Upper lobe of left lung (tissue), 6 donors: ENCODE measurements around the gene CMAS. TPM values are rescaled to one million over a fixed set of nuclear protein-coding genes. Genes with fewer than 3 reads are reported as not detected.
"Not testable (repeated sequence)": the region's sequence is repeated elsewhere in the genome, so short reads cannot be mapped to it uniquely, and the experiment has no call there.

Source experiments
- ATAC-seq, 2 donors: fragments of 200-7000 bp; cut with Tn5 transposase; one replicate each; pipeline ENCODE4 v1.9.1; 2022; ENCODE audit warnings: mild to moderate bottlenecking in 2 of 2, moderate library complexity in 2 of 2; ENCODE audit not compliant: low FRiP score in 2 of 2
- DNase-seq, 2 donors: peaks; one replicate each; pipeline ENCODE4 v3.0.0-alpha.2; 2019 to 2020
- H3K27ac ChIP-seq, 4 donors: fragments of 200-600 bp; sonication (generic); one replicate each; pipeline ENCODE4 v1.5.1; 2016 to 2019
- H3K27me3 ChIP-seq, 4 donors: fragments of 200-600 bp; sonication (generic); one replicate each; pipeline ENCODE4 v1.5.1; 2017 to 2019
- H3K36me3 ChIP-seq, 4 donors: fragments of 200-600 bp; sonication (generic); one replicate each; pipeline ENCODE4 v1.5.1; 2016 to 2019
- H3K4me1 ChIP-seq, 4 donors: fragments of 200-600 bp; sonication (generic); one replicate each; pipeline ENCODE4 v1.5.1; 2018 to 2019
- H3K4me3 ChIP-seq, 4 donors: fragments of 200-600 bp; sonication (generic); one replicate each; pipeline ENCODE4 v1.5.1; 2017 to 2019; ENCODE audit warnings: mild to moderate bottlenecking in 2 of 4, moderate library complexity in 1 of 4
- H3K9me3 ChIP-seq, 4 donors: fragments of 200-600 bp; sonication (generic); one replicate each; pipeline ENCODE4 v1.5.1; 2018 to 2019
- CTCF ChIP-seq, 6 experiments: fragments of 450-650 bp in 4 of 6; fragments of 200-600 bp in 2 of 6; sonication (generic) in 2 of 6; IDR thresholded peaks; one replicate each; pipeline ENCODE4 v1.5.1; 2016 to 2019; ENCODE audit warnings: antibody characterized with exemption in 6 of 6
- EP300 ChIP-seq, 4 donors: sonication (generic); formaldehyde crosslinking; IDR thresholded peaks; one replicate each; pipeline ENCODE4 v1.5.1; 2017; ENCODE audit warnings: antibody characterized with exemption in 4 of 4, control low read depth in 2 of 4
- POLR2A ChIP-seq, 4 donors: fragments of 450-650 bp; IDR thresholded peaks; one replicate each; pipeline ENCODE4 v1.5.1; 2016 to 2017; ENCODE audit warnings: antibody characterized with exemption in 4 of 4, mild to moderate bottlenecking in 2 of 4
- POLR2AphosphoS5 ChIP-seq, 2 donors: sonication (generic); formaldehyde crosslinking; IDR thresholded peaks; one replicate each; pipeline ENCODE4 v1.5.1; 2017; ENCODE audit warnings: antibody characterized with exemption in 2 of 2
- WGBS, 2 donors: methylation state at CpG; one replicate each; pipeline ENCODE4 v1.1.5; 2017 to 2018; 5-methylcytosine and 5-hydroxymethylcytosine counted together
- total RNA-seq, 6 donors: library from RNA; depleted of rRNA in 4 of 6; stranded (reverse); fragments of >200 nt in 4 of 6; gene quantifications; one replicate each; pipeline versions ENCODE4 v1.1.0 to v1.2.1, GENCODE V29; 2016 to 2021
- donor health status: DM: no; HTN: no; CAD: no; lungs with moderate emphysema.
- donor health status: DM: no; HTN: yes; CAD: no; lungs with severe emphysema.

CMAS gene
- total RNA-seq, 6 donors from 2014 or later = 13.7 to 55.2 (median 19.5) TPM

DNA sequence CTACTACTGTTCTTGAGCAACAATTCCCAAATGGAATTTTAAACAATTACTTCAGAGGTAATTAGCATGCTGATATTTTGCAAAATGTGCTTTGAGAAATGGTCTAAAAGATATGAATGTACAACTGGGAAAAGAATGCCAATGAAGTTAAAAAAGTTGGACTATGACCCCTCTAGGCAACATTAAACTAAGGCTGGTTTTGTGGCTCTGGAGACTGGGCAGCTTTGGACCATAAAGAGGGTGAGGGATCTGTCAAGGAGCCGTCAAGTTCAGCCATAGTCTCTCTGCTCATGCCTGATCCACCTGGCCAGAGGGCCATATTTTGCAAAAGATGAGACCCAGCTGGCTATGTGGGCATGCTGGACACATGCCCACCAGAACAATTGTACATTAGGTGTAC, 38.8 kb downstream of the CMAS start:
- peaks cover 0 to 7% (median 2%) of the 10 kb centered on the region in 4 donors for H3K4me1 ChIP-seq
- 0 to 90% methylated on average over 1 of the region's 1 CpG for WGBS, 2 donors

DNA sequence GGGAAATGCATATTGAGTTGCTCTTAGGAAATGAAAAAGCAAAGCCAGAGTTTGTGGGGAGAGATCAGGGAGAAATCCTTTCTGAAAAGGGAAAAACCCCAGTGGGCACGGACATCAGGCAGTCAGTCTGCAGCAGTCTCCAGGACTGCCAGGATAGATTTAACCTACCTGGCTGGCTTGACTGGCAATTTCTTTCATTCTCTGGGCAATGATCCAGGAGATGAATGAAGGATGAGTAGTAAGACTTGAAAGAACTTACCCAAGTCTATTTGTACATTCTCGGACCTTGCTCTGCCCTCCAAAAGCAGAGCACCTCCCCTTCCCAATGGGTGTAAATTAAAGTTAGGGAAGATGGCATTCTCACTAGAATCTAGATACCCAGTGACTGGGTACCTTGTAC, 42.9 kb downstream of the CMAS start:
- WGBS, 2 donors = 90% methylated on average over 2 of the region's 2 CpGs
- Histone ChIP-seq H3K4me3 (no peak overlapping the region), H3K9me3 (no peaks in the 10 kb centered on the region), H3K36me3 (no peaks in the 10 kb centered on the region), H3K27me3 (no peaks in the 10 kb centered on the region), H3K27ac (no peak overlapping the region), H3K4me1 (no peaks in the 10 kb centered on the region)
- no peak for TF ChIP-seq CTCF (IDR thresholded peaks at IDR 0.05)
- no peak for TF ChIP-seq POLR2AphosphoS5 (IDR thresholded peaks at IDR 0.05)
- ATAC-seq (no peak), DNase-seq (no peak)

More for the DNA sequence above, 38.8 kb downstream of the CMAS start:
- no peak for ATAC-seq
- no peaks in the 10 kb centered on the region for H3K27me3 ChIP-seq
- no peaks in the 10 kb centered on the region for H3K9me3 ChIP-seq
- H3K36me3 ChIP-seq = no peaks in the 10 kb centered on the region
- TF ChIP-seq POLR2AphosphoS5 (IDR thresholded peaks at IDR 0.05) (no peak), POLR2A (IDR thresholded peaks at IDR 0.05) (no peak), EP300 (IDR thresholded peaks at IDR 0.05) (no peak), CTCF (IDR thresholded peaks at IDR 0.05) (no peak)
- no peak overlapping the region for H3K27ac ChIP-seq
- H3K4me3 ChIP-seq = no peak overlapping the region
- DNase-seq = no peak

- Histone ChIP-seq H3K4me3 (no peak overlapping the region), H3K9me3 (no peaks in the 10 kb centered on the region), H3K36me3 (no peaks in the 10 kb centered on the region), H3K27me3 (no peaks in the 10 kb centered on the region), H3K27ac (no peak overlapping the region), H3K4me1 (no peaks in the 10 kb centered on the region)
- WGBS, 2 donors = 87 to 91% methylated on average over 2 of the region's 2 CpGs
- ATAC-seq = no peak
- no peak for TF ChIP-seq EP300 (IDR thresholded peaks at IDR 0.05)
- no peak for TF ChIP-seq CTCF (IDR thresholded peaks at IDR 0.05)
- no peak for TF ChIP-seq POLR2A (IDR thresholded peaks at IDR 0.05)
- no peak for TF ChIP-seq POLR2AphosphoS5 (IDR thresholded peaks at IDR 0.05)
- no peak for DNase-seq
Observed at GRCh38 chr12:22089486-22089885, 43.5 kb downstream of the CMAS start.

GRCh38 chr12:22099062-22099461, 53.0 kb downstream of the CMAS start:
- ATAC-seq = not testable (repeated sequence)

DNA sequence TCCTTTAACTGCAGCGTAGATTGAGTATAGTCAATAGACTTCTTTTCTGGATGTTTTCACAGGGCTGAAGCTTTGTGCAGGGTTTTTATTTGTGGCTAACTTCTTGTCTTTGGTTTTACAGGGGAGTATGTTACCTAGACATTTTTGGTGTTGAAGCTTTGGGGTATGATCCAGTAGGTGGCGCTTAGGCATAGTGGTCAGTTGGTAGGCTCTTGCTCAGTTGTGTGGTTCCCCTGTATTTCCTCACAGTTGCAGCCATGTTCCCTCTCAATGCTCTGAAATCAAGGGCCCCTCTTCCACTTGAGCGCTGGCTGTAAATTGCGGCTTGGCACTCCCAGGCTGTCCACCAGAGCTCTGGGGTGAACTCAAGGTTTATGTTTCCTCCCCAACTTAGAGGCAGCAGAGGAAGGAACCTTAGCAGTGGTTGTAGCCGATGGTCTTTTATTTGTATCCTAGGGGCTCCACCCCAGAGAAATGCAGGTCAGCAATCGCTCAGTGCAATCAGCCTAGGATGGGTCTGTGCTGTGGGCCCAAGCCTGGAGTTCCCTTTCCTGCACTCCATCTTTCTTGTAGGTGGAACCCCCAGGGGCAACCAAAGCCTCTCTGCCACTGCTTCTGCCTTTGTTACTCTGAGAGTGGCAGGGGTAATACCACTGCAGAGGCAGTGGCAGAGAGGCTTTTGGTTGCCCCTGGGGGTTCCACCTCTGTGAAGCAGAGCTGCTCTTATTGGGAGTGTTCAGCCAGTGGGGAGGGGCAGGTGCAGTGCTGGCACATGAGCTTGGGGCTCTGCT, 55.1 kb downstream of the CMAS start:
- H3K9me3 ChIP-seq = no peaks in the 10 kb centered on the region
- H3K4me3 ChIP-seq = no peak overlapping the region
- no peak overlapping the region for H3K27ac ChIP-seq
- no peaks in the 10 kb centered on the region for H3K36me3 ChIP-seq
- no peaks in the 10 kb centered on the region for H3K27me3 ChIP-seq
- 69 to 74% methylated on average over 2 to 6 of the region's 6 CpGs for WGBS, 2 donors
- ATAC-seq (peak; percentile 72 to 80), DNase-seq (peak in 1 of 2 donors; percentile 67)
- TF ChIP-seq EP300 (IDR thresholded peaks at IDR 0.05) (no peak), CTCF (IDR thresholded peaks at IDR 0.05) (peak in 5 of 6 experiments; percentile 17 to 54 (median 48)), POLR2A (IDR thresholded peaks at IDR 0.05) (no peak), POLR2AphosphoS5 (IDR thresholded peaks at IDR 0.05) (no peak)
- peaks cover 0 to 9% (median 0%) of the 10 kb centered on the region in 4 donors for H3K4me1 ChIP-seq

More at GRCh38 chr12:22099062-22099461, 53.0 kb downstream of the CMAS start:
- H3K36me3 ChIP-seq, H3K27me3 ChIP-seq, H3K9me3 ChIP-seq, H3K27ac ChIP-seq, DNase-seq, H3K4me1 ChIP-seq, H3K4me3 ChIP-seq: not testable (repeated sequence)
- 90 to 98% methylated on average over 2 of the region's 2 CpGs for WGBS, 2 donors
